ENCODE measurements around the gene NPPB. TPM values are rescaled to one million over a fixed set of nuclear protein-coding genes. Genes with fewer than 3 reads are reported as not detected.

The NPPB gene
- total RNA-seq, 1 experiment from 2014 or later, result 0.35 TPM

GRCh38 chr1:11838349-11839272, 20.1 kb downstream of the NPPB start:
- H2BK120ac ChIP-seq (ENCODE audit: low read depth, low read length, poor library complexity, severe bottlenecking), result no peak overlapping the region
- no peaks in the 10 kb centered on the region for H3K23me2 ChIP-seq (ENCODE audit: insufficient read length, low read depth, low read length, poor library complexity, severe bottlenecking)
- H3K27me3 Mint-ChIP-seq (ENCODE audit: low read depth), result no peaks in the 10 kb centered on the region
- no peak overlapping the region for H2BK12ac ChIP-seq (ENCODE audit: insufficient read length, low read depth, low read length)
- no peak overlapping the region for H2BK15ac ChIP-seq (ENCODE audit: low read depth, low read length)
- H3K36me3 Mint-ChIP-seq (ENCODE audit: insufficient read depth in 1 of 3, low read depth in 3 of 3), result peaks cover 30 to 93% (median 81%) of the 10 kb centered on the region in 3 experiments; a peak in 6 of 7 replicates
- WGBS (ENCODE audit: extremely low coverage, insufficient read length, low lambda C conversion rate), result no CpG with 5 or more reads among the region's 40 CpGs
- no peak overlapping the region for H4K91ac ChIP-seq (ENCODE audit: insufficient read length, low read depth, low read length)
- H3K4me1 ChIP-seq (ENCODE audit: insufficient read depth, low read length), result no peaks in the 10 kb centered on the region
- no peak overlapping the region for H3K4ac ChIP-seq (ENCODE audit: low read depth, low read length)
- H3K79me2 ChIP-seq (ENCODE audit: insufficient read depth, low read length), result no peaks in the 10 kb centered on the region
- no peaks in the 10 kb centered on the region for H4K20me1 ChIP-seq (ENCODE audit: control insufficient read depth, insufficient read depth, insufficient read length)
- no peak overlapping the region for H2AFZ ChIP-seq (ENCODE audit: low read length)
- no peak overlapping the region for H3K56ac ChIP-seq (ENCODE audit: insufficient read length, low read depth, low read length)
- no peak overlapping the region for H3K18ac ChIP-seq (ENCODE audit: insufficient read length, low read depth, low read length)
- H2BK20ac ChIP-seq (ENCODE audit: low read depth, low read length, poor library complexity, severe bottlenecking), result no peak overlapping the region
- no peak overlapping the region for H3K4me2 ChIP-seq (ENCODE audit: insufficient read depth, insufficient read length, low read length)
- TF ChIP-seq CTCF (conservative IDR thresholded peaks at IDR 0.05), result peak; percentile 99
- peak overlapping the region in 2 of 3 experiments; percentile 58 to 60; a peak in 2 of 7 replicates for H3K27ac Mint-ChIP-seq
- H3K4me3 Mint-ChIP-seq, result no peak overlapping the region
- H3K23ac ChIP-seq (ENCODE audit: insufficient read length, low read depth, low read length), result no peak overlapping the region
- no peak overlapping the region for H3K27ac ChIP-seq (ENCODE audit: insufficient read length, low read depth, low read length)
- H3K27me3 ChIP-seq (ENCODE audit: insufficient read depth, low read length), result no peaks in the 10 kb centered on the region
- no peaks in the 10 kb centered on the region for H3K4me1 Mint-ChIP-seq
- H3T11ph ChIP-seq (ENCODE audit: low read length), result no peak overlapping the region
- no peak overlapping the region for H4K8ac ChIP-seq (replicated peaks; ENCODE audit: insufficient read length, low read depth, low read length)
- H3K9ac ChIP-seq (ENCODE audit: extremely low read depth, insufficient read length, low read length), result no peak overlapping the region
- no peaks in the 10 kb centered on the region for H3K9me3 ChIP-seq (ENCODE audit: control insufficient read depth, low read depth, low read length)
- no peak overlapping the region for H4K5ac ChIP-seq (ENCODE audit: insufficient read length, low read depth, low read length)
- no peak overlapping the region for H3K14ac ChIP-seq (ENCODE audit: insufficient read depth, low read length)
- H2BK5ac ChIP-seq (ENCODE audit: insufficient read length, low read length), result no peak overlapping the region
- no peak overlapping the region for H2AK5ac ChIP-seq (ENCODE audit: insufficient read length, low read length)
- H3K79me1 ChIP-seq (ENCODE audit: insufficient read depth, low read depth, low read length, poor library complexity, severe bottlenecking), result no peaks in the 10 kb centered on the region
- H3K9me3 Mint-ChIP-seq, result no peaks in the 10 kb centered on the region
- peak; percentile 83 for DNase-seq
